GM23248 (cell line): ENCODE data around the gene CCNF. TPM values are rescaled to one million over a fixed set of nuclear protein-coding genes. Genes with fewer than 3 reads are reported as not detected.

Source experiments
- DNase-seq: peaks from one replicate; pipeline ENCODE4 v3.0.0-alpha.2; 2015
- H2AFZ ChIP-seq: fragments of 200-600 bp; sonication (generic); 2 replicates; pipeline ENCODE4 v1.6.1; 2016; ENCODE audit warnings: antibody characterized with exemption
- H3F3A ChIP-seq: fragments of 200-600 bp; sonication (generic); 2 replicates; pipeline ENCODE4 v1.6.1; 2016; ENCODE audit warnings: mild to moderate bottlenecking, antibody characterized with exemption, mixed run types; ENCODE audit not compliant: insufficient read depth
- H3K27ac ChIP-seq: fragments of 200-600 bp; sonication (generic); 2 replicates; pipeline ENCODE4 v1.5.1; 2016; ENCODE audit warnings: mild to moderate bottlenecking
- H3K27me3 ChIP-seq: fragments of 200-600 bp; sonication (generic); replicated peaks from 2 replicates; pipeline ENCODE4 v1.6.1; 2016; ENCODE audit warnings: mild to moderate bottlenecking; ENCODE audit not compliant: insufficient read depth
- H3K36me3 ChIP-seq: fragments of 200-600 bp; sonication (generic); 2 replicates; pipeline ENCODE4 v1.6.1; 2016; ENCODE audit warnings: low read depth, mild to moderate bottlenecking
- H3K4me1 ChIP-seq: fragments of 200-600 bp; sonication (generic); 2 replicates; pipeline ENCODE4 v1.6.1; 2016; ENCODE audit warnings: mild to moderate bottlenecking; ENCODE audit not compliant: insufficient read depth
- H3K4me2 ChIP-seq: fragments of 200-600 bp; sonication (generic); one replicate; pipeline ENCODE4 v1.6.1; 2016; ENCODE audit warnings: mild to moderate bottlenecking; ENCODE audit not compliant: unreplicated experiment
- H3K4me3 ChIP-seq: fragments of 200-600 bp; sonication (generic); 2 replicates; pipeline ENCODE4 v1.5.1; 2016; ENCODE audit warnings: mild to moderate bottlenecking
- H3K79me2 ChIP-seq: fragments of 200-600 bp; sonication (generic); 2 replicates; pipeline ENCODE4 v1.6.1; 2016; ENCODE audit warnings: mild to moderate bottlenecking; ENCODE audit not compliant: insufficient read depth
- H3K9ac ChIP-seq: fragments of 200-600 bp; sonication (generic); 2 replicates; pipeline ENCODE4 v1.6.1; 2016; ENCODE audit warnings: mild to moderate bottlenecking
- H3K9me2 ChIP-seq: fragments of 200-600 bp; sonication (generic); 2 replicates; pipeline ENCODE4 v1.6.1; 2016; ENCODE audit warnings: mixed run types, mild to moderate bottlenecking, moderate library complexity; ENCODE audit not compliant: insufficient read depth
- H3K9me3 ChIP-seq: fragments of 200-600 bp; sonication (generic); one replicate; pipeline ENCODE4 v1.6.1; 2017; ENCODE audit warnings: low read depth
- H4K20me1 ChIP-seq: fragments of 200-600 bp; sonication (generic); 2 replicates; pipeline ENCODE4 v1.6.0; 2016; ENCODE audit not compliant: insufficient read depth
- EZH2 ChIP-seq: fragments of 200-600 bp; sonication (generic); IDR thresholded peaks from 2 replicates; pipeline ENCODE4 v1.6.1; 2018; ENCODE audit warnings: antibody characterized with exemption, mild to moderate bottlenecking; ENCODE audit not compliant: insufficient read depth, poor library complexity, severe bottlenecking
- EZH2phosphoT487 ChIP-seq: fragments of 200-600 bp; sonication (generic); IDR thresholded peaks from 2 replicates; pipeline ENCODE4 v1.6.1; 2018; ENCODE audit warnings: antibody characterized with exemption, moderate library complexity, mild to moderate bottlenecking, low read depth; ENCODE audit not compliant: insufficient read depth
- WGBS, 2 experiments: methylation state at CpG; one replicate each; pipeline ENCODE4 v1.1.6; 2015 to 2017; ENCODE audit warnings: low lambda C conversion rate in 2 of 2, low coverage in 1 of 2; ENCODE audit errors: missing lambda C conversion rate in 2 of 2; 5-methylcytosine and 5-hydroxymethylcytosine counted together
- in situ Hi-C: fragments of 300-500 bp; cut with MboI; formaldehyde crosslinking; loops from 2 replicates; pipeline ENCODE4 v1.15.0; 2020
- polyA plus RNA-seq: library from polyadenylated mRNA; unstranded; fragments of >200 nt; fragmentation: Nextera tagmentation; extraction: Ambion mirVana; gene quantifications from 2 replicates; pipeline ENCODE4 v1.2.1, GENCODE V29; 2016
- total RNA-seq: library from RNA; depleted of rRNA; stranded (reverse); fragments of >200 nt; shearing (Covaris generic); gene quantifications from 2 replicates; pipeline ENCODE4 v1.2.3, GENCODE V29; 2014

CCNF gene
- total and polyA plus RNA-seq, 2 experiments from 2014 or later, result 9.3 to 11.5 TPM

DNA sequence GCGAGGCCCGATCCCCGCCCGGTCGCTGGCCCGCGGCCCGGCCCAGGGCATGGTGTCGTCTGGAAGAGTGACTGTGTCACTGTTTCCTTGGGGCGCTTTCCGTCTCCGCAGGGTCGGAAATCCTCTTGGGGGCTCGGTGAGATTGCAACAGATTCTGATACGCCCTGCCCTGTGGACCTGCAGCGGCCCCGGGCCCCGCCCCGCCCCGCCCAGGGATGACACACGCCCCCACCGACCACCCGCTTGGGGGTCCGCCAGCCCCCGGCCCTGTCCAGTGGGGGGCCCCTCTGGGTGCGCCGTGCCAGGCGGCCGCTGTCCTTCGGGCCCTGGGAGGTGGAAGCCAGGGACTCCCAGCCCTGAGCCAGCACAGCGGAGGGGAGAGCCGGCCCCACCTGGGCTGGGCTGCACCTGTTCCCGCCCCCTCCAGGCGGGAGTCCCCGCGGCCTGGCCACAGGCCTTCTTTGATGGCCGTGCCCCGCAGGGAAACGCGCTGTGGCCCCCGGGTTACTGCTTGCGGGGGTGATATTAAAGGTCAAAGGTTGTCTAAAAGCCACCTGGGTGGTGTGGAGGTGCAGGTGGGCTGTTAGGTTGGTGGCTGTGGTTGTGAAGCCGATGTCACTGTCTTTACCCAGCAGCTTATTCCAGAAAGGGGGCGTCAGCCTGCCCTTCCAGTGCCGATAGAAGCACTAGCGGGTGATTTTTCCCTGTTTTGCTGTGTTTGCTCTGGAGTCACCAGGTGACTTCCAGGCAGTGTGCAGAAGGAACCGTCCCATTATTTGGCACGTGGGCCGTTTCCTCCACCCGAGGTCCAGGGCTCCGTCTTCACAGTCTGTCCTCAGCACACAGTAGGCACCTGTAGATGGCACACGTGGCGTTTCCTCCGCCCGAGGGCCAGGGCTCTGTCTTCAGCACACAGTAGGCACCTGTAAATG, 46.4 kb downstream of the CCNF start:
- TF ChIP-seq EZH2phosphoT487, result no peak
- TF ChIP-seq EZH2, result no peak
- 17 to 27% methylated on average over 30 to 48 of the region's 55 CpGs for WGBS, 2 experiments
- Histone ChIP-seq H3K9me3 (no peaks in the 10 kb centered on the region), H3K4me2 (peak overlapping the region; percentile 70), H2AFZ (peak overlapping the region; percentile 59; the same call in 1 of the 2 replicates), H3K79me2 (peaks cover 40% of the 10 kb centered on the region), H3K9me2 (no peaks in the 10 kb centered on the region), H4K20me1 (no peaks in the 10 kb centered on the region), H3K27ac (no peak overlapping the region), H3F3A (no peaks in the 10 kb centered on the region), H3K4me1 (no peaks in the 10 kb centered on the region; the same call in 1 of the 2 replicates), H3K27me3 (no peaks in the 10 kb centered on the region), H3K4me3 (peak overlapping the region; percentile 93), H3K36me3 (no peaks in the 10 kb centered on the region), H3K9ac (peak overlapping the region; percentile 69)
- DNase-seq, result peak; percentile 33
- in situ Hi-C loops, result no loop called here

DNA sequence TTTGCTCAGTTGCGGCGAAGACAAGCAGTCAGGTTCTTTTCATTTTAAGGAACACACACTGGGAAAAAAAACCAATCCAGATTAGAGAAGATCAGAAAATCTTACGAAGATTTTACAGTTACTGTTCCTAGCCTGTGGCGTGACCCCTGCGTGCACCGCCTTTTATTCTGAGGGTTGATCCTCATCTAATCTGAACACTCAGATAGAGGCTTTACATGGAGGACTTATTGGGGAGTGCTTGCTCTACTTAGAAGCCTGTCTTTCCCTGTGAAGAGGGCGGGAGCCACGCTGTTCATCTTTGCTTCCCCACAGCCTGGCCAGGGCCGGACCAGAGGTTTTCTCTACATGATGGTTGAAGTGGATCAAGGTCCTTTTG, 47.1 kb downstream of the CCNF start:
- no peak for DNase-seq

DNA sequence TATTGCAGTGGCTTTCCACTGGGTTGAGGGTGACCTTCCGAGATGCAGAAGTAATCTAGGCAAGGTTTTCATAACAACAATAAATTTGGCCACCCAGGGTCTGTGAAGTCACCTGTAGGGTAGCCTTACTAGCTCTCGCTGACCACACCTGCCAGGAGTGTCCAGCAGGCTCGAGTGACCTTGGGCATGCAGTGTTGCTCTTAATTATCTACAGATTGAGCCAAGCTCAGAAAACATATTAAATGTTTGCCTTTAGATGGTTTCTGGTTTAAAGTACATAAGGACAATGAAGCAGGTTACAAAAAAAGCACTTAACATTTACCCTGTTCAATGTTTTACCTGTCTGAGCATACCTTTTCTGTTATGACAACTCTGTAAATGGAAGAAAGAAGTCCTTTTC, 47.5 kb downstream of the CCNF start:
- no peaks in the 10 kb centered on the region for H3K36me3 ChIP-seq
- no peaks in the 10 kb centered on the region; the same call in 1 of the 2 replicates for H3K4me1 ChIP-seq
- no peaks in the 10 kb centered on the region for H3K27me3 ChIP-seq
- no peaks in the 10 kb centered on the region for H4K20me1 ChIP-seq
- in situ Hi-C loops, result no loop called here
- 82 to 85% methylated on average over 3 of the region's 3 CpGs for WGBS, 2 experiments
- H3K4me2 ChIP-seq, result no peak overlapping the region
- H3K79me2 ChIP-seq, result peaks cover 46% of the 10 kb centered on the region
- H3K27ac ChIP-seq, result no peak overlapping the region
- no peaks in the 10 kb centered on the region for H3K9me2 ChIP-seq
- no peaks in the 10 kb centered on the region for H3K9me3 ChIP-seq
- TF ChIP-seq EZH2phosphoT487 (no peak), EZH2 (no peak)
- no peak overlapping the region for H2AFZ ChIP-seq
- H3K9ac ChIP-seq, result no peak overlapping the region
- H3F3A ChIP-seq, result 0 out of 2 replicates have a peak, but pooled peaks cover 4% of the 10 kb centered on the region
- no peak overlapping the region for H3K4me3 ChIP-seq
- DNase-seq, result no peak

More for the DNA sequence above, 47.1 kb downstream of the CCNF start:
- Histone ChIP-seq H3K36me3 (no peaks in the 10 kb centered on the region), H3K27me3 (no peaks in the 10 kb centered on the region), H3K27ac (no peak overlapping the region), H3K9ac (no peak overlapping the region), H3K79me2 (peaks cover 42% of the 10 kb centered on the region), H3K9me3 (no peaks in the 10 kb centered on the region), H3K4me1 (no peaks in the 10 kb centered on the region; the same call in 1 of the 2 replicates), H3K4me3 (no peak overlapping the region), H3F3A (0 out of 2 replicates have a peak, but pooled peaks cover 2% of the 10 kb centered on the region), H3K4me2 (no peak overlapping the region), H2AFZ (no peak overlapping the region), H3K9me2 (no peaks in the 10 kb centered on the region), H4K20me1 (no peaks in the 10 kb centered on the region)
- TF ChIP-seq EZH2phosphoT487 (no peak), EZH2 (no peak)
- WGBS, 2 experiments, result 93% methylated on average over 9 of the region's 9 CpGs
- in situ Hi-C loops, result no loop called here

DNA sequence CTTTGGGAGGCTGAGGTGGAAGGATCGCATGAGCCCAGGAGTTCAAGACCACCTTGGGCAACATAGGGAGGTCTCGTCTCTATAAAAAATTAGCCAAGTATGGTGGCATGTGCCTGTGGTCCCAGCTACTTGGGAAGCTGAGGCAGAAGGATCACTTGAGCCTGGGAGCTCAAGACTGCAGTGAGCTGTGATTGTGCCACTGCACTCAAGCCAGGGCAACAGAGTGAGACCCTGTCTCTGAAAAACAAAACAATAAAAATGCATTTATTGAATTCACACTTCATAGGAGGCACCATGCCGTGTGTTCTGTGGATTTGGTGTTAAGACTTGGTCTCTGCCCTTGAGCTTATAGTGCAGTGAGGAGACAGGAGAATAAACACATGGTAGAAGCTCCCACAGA, 48.1 kb downstream of the CCNF start:
- Histone ChIP-seq H4K20me1 (no peaks in the 10 kb centered on the region), H3K4me3 (no peak overlapping the region), H3K4me1 (peaks cover 2% of the 10 kb centered on the region), H2AFZ (no peak overlapping the region), H3K36me3 (no peaks in the 10 kb centered on the region), H3F3A (0 out of 2 replicates have a peak, but pooled peaks cover 4% of the 10 kb centered on the region), H3K27ac (no peak overlapping the region), H3K9ac (no peak overlapping the region), H3K79me2 (peaks cover 46% of the 10 kb centered on the region), H3K27me3 (no peaks in the 10 kb centered on the region), H3K9me3 (no peaks in the 10 kb centered on the region), H3K9me2 (no peaks in the 10 kb centered on the region), H3K4me2 (no peak overlapping the region)
- DNase-seq, result no peak
- TF ChIP-seq EZH2phosphoT487 (no peak), EZH2 (no peak)
- WGBS, 2 experiments, result 99 to 100% methylated on average over 3 of the region's 3 CpGs
- in situ Hi-C loops, result no loop called here
